Rectal smooth muscle tissue (tissue), 1 donor: ENCODE results near the gene DHRSX.

ENCODE experiments used
- H3K27ac ChIP-seq: one replicate; pipeline ENCODE4 v1.7.0; 2013; ENCODE audit warnings: low read depth, low read length, inconsistent platforms
- H3K27me3 ChIP-seq: one replicate; pipeline ENCODE4 v1.7.0; 2013; ENCODE audit warnings: low read length; ENCODE audit not compliant: control insufficient read depth, insufficient read depth
- H3K36me3 ChIP-seq: one replicate; pipeline ENCODE4 v1.7.0; 2013; ENCODE audit warnings: low read length; ENCODE audit not compliant: control insufficient read depth, insufficient read depth
- H3K4me1 ChIP-seq: one replicate; pipeline ENCODE4 v1.7.0; 2013; ENCODE audit warnings: low read length; ENCODE audit not compliant: control insufficient read depth, insufficient read depth
- H3K4me3 ChIP-seq: one replicate; pipeline ENCODE4 v1.7.0; 2013; ENCODE audit warnings: low read length
- H3K9ac ChIP-seq: one replicate; pipeline ENCODE4 v1.7.0; 2013; ENCODE audit warnings: low read length

DHRSX gene

GRCh38 chrX:2176274-2176673 lies 324.5 kb downstream of the DHRSX start:
- H3K27me3 ChIP-seq: no peaks in the 10 kb centered on the region
- no peak overlapping the region for H3K4me3 ChIP-seq
- H3K4me1 ChIP-seq: no peaks in the 10 kb centered on the region
- H3K9ac ChIP-seq: no peak overlapping the region
- no peaks in the 10 kb centered on the region for H3K36me3 ChIP-seq
- no peak overlapping the region for H3K27ac ChIP-seq

GRCh38 chrX:2172359-2172758 lies 328.4 kb downstream of the DHRSX start:
- no peak overlapping the region for H3K4me3 ChIP-seq
- no peak overlapping the region for H3K27ac ChIP-seq
- no peak overlapping the region for H3K9ac ChIP-seq
- no peaks in the 10 kb centered on the region for H3K36me3 ChIP-seq
- no peaks in the 10 kb centered on the region for H3K27me3 ChIP-seq
- H3K4me1 ChIP-seq: no peaks in the 10 kb centered on the region
